ENCODE data around the gene INSC.

The INSC gene

GRCh38 chr11:15111215-15111614, 3.5 kb upstream of the INSC start:
- no peak for DNase-seq

GRCh38 chr11:15112131-15112541, 2.6 kb upstream of the INSC start:
- DNase-seq: no peak

GRCh38 chr11:15113381-15113780, 1.3 kb upstream of the INSC start:
- DNase-seq: no peak

- no peak for DNase-seq
These were observed 963 bp downstream of the INSC start for GRCh38 chr11:15115686-15116085.

GRCh38 chr11:15117751-15118150, 3.0 kb downstream of the INSC start:
- no peak for DNase-seq

GRCh38 chr11:15118431-15118830, 3.7 kb downstream of the INSC start:
- DNase-seq: no peak

GRCh38 chr11:15119352-15119751, 4.6 kb downstream of the INSC start:
- no peak for DNase-seq

- DNase-seq: no peak
These were observed 5.1 kb downstream of the INSC start for GRCh38 chr11:15119826-15120225.

- no peak for DNase-seq
These were observed 9.1 kb downstream of the INSC start for GRCh38 chr11:15123849-15124248.

GRCh38 chr11:15124528-15124927, 9.8 kb downstream of the INSC start:
- DNase-seq: no peak

- no peak for DNase-seq
These were observed 12.6 kb downstream of the INSC start for GRCh38 chr11:15127341-15127740.

- no peak for DNase-seq
These were observed 13.9 kb downstream of the INSC start for GRCh38 chr11:15128621-15129020.

GRCh38 chr11:15136166-15136565, 21.4 kb downstream of the INSC start:
- DNase-seq: no peak

- no peak for DNase-seq
These were observed 24.5 kb downstream of the INSC start for GRCh38 chr11:15139096-15139770.

GRCh38 chr11:15139958-15140659, 25.4 kb downstream of the INSC start:
- DNase-seq: no peak

GRCh38 chr11:15141381-15141780, 26.7 kb downstream of the INSC start:
- DNase-seq: no peak

GRCh38 chr11:15142838-15143237, 28.1 kb downstream of the INSC start:
- no peak for DNase-seq

- DNase-seq: no peak
These were observed 29.1 kb downstream of the INSC start for GRCh38 chr11:15143855-15144254.

- no peak for DNase-seq
These were observed 29.6 kb downstream of the INSC start for GRCh38 chr11:15144347-15144746.

GRCh38 chr11:15145151-15145550, 30.4 kb downstream of the INSC start:
- DNase-seq: no peak

GRCh38 chr11:15145615-15146014, 30.9 kb downstream of the INSC start:
- no peak for DNase-seq

GRCh38 chr11:15146271-15147003, 31.7 kb downstream of the INSC start:
- DNase-seq: no peak

GRCh38 chr11:15148169-15148568, 33.4 kb downstream of the INSC start:
- no peak for DNase-seq

- no peak for DNase-seq
These were observed 34.3 kb downstream of the INSC start for GRCh38 chr11:15149050-15149449.
